HG03469 (cell line): ENCODE data around the gene PCDH8.
"Not testable (repeated sequence)": the region's sequence is repeated elsewhere in the genome, so short reads cannot be mapped to it uniquely, and the experiment has no call there.

ENCODE experiments used
- ATAC-seq: cut with Tn5 transposase; IDR thresholded peaks from one replicate; pipeline ENCODE4 v1.9.1; 2021; ENCODE audit warnings: mild to moderate bottlenecking, moderate library complexity, moderate number of reproducible peaks; ENCODE audit not compliant: unreplicated experiment

The PCDH8 gene

GRCh38 chr13:52850396-52851136 lies 2.1 kb upstream of the PCDH8 start:
- ATAC-seq = no peak

- ATAC-seq = no peak
These were observed 1.6 kb upstream of the PCDH8 start for GRCh38 chr13:52850072-52850395.

- ATAC-seq = no peak
These were observed 1.0 kb upstream of the PCDH8 start for GRCh38 chr13:52849291-52850071.

- no peak for ATAC-seq
These were observed 583 bp downstream of the PCDH8 start for GRCh38 chr13:52847682-52848432.

- ATAC-seq = no peak
These were observed 1.1 kb downstream of the PCDH8 start for GRCh38 chr13:52847322-52847681.

- ATAC-seq = no peak
These were observed 1.7 kb downstream of the PCDH8 start for GRCh38 chr13:52846567-52847321.

- no peak for ATAC-seq
These were observed 2.5 kb downstream of the PCDH8 start for GRCh38 chr13:52845766-52846566.

GRCh38 chr13:52845334-52845761 lies 3.1 kb downstream of the PCDH8 start:
- ATAC-seq = no peak

- ATAC-seq = no peak
These were observed 3.6 kb downstream of the PCDH8 start for GRCh38 chr13:52844836-52845235.

GRCh38 chr13:52842441-52842840 lies 6.0 kb downstream of the PCDH8 start:
- ATAC-seq = no peak

GRCh38 chr13:52840066-52840465 lies 8.4 kb downstream of the PCDH8 start:
- ATAC-seq = no peak

- ATAC-seq = no peak
These were observed 9.9 kb downstream of the PCDH8 start for GRCh38 chr13:52838433-52839107.

GRCh38 chr13:52837850-52838249 lies 10.6 kb downstream of the PCDH8 start:
- ATAC-seq = no peak

GRCh38 chr13:52835071-52835839 lies 13.2 kb downstream of the PCDH8 start:
- ATAC-seq = no peak

GRCh38 chr13:52833296-52833875 lies 15.1 kb downstream of the PCDH8 start:
- ATAC-seq = no peak

GRCh38 chr13:52832313-52832712 lies 16.1 kb downstream of the PCDH8 start:
- ATAC-seq = no peak

- no peak for ATAC-seq
These were observed 17.5 kb downstream of the PCDH8 start for GRCh38 chr13:52830946-52831345.

- ATAC-seq = no peak
These were observed 20.6 kb downstream of the PCDH8 start for GRCh38 chr13:52827839-52828238.

GRCh38 chr13:52817886-52818285 lies 30.6 kb downstream of the PCDH8 start:
- not testable (repeated sequence) for ATAC-seq
